CD4-positive, alpha-beta T cell treated with Interferon alpha-2 for 1 hour (primary cell): ENCODE results near the gene CYP3A7.
"Not testable (repeated sequence)": the region's sequence is repeated elsewhere in the genome, so short reads cannot be mapped to it uniquely, and the experiment has no call there.

Source experiments
- DNase-seq, 2 donors: peaks; one replicate each; pipeline ENCODE4 v3.0.0-alpha.2; 2020 to 2022

Gene CYP3A7

DNA sequence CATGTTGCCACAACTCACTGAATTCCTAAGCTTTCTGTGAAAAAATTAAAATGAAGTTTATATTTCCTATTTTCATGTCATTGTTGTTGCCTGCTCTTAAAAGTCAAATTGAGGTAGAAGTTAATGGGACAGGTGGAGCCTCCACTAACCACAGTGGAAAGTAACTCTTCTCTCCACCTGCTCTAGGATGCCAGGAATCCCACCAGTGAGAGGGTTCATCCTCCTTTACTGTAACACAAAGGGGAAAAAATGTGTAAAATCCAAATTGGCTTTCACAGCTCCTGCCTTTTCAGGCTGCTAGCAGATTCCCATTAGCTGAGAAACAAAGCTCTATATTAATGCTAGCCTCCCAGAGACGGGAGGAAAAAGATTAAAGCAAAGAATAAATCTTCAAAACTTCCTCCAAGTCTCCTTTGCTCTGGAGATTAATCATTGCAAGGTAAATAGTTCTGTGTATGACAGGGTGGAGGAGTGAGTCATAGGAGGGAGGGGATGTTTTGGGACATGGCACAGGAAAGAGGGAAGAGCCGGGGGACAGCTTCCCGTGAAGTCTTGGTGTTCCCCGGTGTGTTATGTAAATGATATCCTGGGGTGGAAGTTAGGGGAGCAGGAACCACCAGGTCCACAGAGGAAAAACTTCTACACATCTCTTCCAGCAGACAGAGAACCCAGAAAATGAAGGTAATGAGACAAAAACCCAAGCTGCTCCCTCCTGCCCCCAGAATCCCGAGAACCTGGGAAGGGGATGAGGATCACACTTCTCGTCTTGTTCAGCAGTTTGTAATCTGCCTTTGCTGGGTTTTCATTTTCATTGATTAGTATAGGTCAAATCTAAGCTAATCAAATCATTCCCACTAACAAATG, 35.9 kb downstream of the CYP3A7 start:
- not testable (repeated sequence) for DNase-seq

DNA sequence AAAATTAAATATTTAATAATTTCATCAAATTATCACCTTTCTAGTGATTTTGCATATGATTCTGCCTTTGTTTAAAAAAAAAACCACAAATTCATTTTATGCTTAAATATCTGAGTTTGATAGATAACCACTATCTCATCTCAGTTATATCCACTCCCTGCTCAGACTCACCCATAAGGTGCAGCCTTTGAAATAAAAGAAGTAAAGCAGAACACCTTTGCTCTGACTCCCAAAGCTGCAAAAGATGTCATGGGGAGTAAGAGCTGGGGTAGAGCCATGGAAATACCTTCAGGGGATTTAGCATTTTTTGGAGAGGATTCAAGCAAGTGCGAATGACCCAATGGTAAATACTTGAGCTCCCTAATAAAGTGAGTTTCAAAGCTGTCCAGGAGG, 40.1 kb downstream of the CYP3A7 start:
- DNase-seq: no peak

DNA sequence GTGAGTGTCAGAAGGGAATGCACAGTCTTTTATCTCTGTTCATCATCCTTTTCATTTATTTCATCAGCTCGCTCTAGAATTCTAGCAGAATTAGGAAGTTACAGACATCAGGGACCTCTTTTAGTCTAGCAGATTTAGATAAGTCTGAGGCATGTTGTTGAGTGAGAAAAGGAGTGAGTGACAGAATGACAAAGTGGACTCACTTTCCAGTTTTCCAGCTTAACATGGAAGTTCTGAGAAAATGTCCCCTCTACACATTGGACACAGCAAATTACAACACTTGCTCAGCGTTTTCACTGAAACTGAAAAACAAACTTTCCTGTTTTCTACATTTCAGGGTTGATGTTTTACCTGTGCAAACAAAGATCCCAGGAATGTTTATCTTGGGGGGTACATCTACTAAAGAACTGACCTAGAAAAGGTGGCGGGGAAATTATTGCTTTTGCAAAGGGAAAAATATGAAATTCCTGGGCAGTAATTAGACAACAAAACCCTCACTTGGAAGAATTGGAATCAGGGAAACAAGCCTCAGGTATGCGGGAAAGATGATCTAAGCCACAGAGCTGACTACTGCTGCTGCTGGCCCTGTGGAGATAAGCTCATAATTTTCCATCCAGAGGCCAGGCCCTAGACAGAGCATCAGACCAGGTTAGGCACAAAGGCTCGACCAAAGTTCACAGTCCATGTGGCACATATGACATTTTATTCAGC, 40.6 kb downstream of the CYP3A7 start:
- DNase-seq: no peak

DNA sequence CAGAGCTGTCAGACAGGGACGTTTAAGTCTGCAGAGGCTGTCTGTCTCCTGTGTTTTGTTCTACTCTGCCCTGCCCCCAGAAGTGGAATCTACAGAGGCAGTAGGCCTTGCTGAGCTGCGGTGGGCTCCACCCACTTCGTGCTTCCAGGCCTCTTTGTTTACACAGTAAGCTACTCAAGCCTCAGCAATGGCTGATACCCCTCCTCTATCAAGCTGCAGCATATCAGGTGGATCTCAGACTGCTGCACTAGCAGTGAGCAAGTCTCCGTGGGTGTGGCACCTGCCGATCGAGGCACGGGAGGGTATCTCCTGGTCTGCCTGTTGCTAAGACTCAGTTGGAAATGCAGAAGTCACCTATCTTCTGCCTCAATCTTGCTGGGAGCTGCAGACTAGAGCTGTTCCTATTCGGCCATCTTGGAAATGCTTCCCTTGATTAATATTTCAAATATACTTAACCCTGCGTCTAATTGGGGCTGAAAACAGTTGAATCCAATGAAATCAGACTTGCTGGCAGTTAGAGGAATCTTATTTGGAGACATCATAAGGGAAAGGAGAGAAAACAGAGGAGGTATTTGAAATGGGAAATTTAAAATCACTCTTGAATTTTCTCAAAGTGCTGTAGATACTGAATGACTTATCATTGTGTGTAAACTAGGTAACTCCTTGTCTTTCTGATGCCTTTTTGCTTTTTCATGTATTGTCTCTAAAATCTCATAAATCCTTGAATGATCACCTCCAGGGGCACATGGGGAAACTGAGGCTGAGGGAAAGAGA, 41.4 kb downstream of the CYP3A7 start:
- no peak for DNase-seq

DNA sequence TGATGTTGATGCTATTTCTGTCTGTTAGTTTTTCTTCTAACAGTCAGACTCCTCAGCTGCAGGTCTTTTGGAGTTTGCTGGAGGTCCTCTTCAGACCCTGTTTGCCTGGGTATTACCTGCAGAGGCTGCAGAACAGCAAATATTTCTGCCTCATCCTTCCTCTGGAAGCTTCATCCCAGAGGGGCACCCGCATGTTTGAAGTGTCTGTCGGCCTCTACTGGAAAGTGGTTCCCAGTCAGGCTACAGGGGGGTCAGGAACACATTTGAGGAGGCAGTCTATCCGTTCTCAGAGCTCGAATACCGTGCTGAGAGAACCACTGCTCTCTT, 41.9 kb downstream of the CYP3A7 start:
- no peak for DNase-seq

DNA sequence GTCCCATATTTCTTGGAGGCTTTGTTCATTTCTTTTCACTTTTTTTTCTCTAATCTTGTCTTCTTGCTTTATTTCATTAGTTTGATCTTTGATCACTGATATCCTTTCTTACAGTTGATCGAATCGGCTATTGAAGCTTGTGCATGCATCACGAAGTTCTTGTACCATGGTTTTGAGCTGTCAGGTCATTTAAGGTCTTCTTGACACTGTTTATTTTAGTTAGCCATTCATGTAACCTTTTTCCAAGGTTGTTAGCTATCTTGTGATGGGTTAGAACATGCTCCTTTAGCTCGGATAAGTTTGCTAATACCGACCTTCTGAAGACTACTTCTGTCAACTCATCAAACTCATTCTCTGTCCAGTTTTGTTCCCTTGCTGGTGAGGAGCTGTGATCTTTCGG, 42.4 kb downstream of the CYP3A7 start:
- not testable (repeated sequence) for DNase-seq

DNA sequence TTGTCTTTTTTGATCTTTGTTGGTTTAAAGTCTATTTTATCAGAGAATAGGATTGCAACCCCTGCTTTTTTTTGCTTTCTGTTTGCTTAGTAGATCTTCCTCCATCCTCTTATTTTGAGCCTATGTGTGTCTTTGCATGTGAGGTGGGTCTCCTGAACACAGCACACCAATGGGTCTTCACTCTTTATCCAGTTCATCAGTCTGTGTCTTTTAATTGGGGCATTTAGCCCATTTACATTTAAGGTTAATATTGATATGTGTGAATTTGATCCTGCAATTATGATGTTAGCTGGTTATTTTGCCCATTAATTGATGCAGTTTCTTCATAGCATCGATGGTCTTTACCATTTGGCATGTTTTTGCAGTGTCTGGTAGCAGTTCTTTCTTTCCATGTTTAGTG, 43.3 kb downstream of the CYP3A7 start:
- DNase-seq: not testable (repeated sequence)

DNA sequence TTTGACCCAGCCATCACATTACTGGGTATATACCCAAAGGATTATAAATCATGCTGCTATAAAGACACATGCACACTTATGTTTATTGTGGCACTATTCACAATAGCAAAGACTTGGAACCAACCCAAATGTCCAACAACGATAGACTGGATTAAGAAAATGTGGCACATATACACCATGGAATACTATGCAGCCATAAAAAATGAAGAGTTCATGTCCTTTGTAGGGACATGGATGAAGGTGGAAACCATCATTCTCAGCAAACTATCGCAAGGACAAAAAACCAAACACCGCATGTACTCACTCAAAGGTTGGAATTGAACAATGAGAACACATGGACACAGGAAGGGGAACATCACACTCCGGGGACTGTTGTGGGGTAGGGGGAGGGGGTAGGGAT, 44.1 kb downstream of the CYP3A7 start:
- DNase-seq: not testable (repeated sequence)

DNA sequence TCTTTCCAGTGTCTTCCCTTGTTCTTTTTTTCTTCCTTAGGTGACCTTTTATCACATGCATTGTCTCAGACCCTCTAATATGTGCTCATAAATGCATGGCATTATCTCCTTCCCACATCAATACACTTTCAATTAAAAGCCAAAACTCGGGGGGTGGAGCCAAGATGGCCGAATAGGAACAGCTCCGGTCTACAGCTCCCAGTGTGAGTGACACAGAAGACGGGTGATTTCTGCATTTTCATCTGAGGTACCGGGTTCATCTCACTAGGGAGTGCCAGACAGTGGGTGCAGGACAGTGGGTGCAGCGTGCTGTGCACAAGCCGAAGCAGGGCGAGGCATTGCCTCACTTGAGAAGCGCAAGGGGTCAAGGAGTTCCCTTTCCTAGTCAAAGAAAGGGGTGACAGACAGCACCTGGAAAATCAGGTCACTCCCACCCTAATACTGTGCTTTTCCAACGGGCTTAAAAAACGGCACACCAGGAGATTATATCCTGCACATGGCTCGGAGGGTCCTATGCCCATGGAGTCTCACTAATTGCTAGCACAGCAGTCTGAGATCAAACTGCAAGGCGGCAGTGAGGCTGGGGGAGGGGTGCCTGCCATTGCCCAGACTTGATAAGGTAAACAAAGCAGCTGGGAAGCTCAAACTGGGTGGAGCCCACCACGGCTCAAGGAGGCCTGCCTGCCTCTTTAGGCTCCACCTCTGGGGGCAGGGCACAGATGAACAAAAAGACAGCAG, 49.0 kb downstream of the CYP3A7 start:
- DNase-seq: not testable (repeated sequence)

DNA sequence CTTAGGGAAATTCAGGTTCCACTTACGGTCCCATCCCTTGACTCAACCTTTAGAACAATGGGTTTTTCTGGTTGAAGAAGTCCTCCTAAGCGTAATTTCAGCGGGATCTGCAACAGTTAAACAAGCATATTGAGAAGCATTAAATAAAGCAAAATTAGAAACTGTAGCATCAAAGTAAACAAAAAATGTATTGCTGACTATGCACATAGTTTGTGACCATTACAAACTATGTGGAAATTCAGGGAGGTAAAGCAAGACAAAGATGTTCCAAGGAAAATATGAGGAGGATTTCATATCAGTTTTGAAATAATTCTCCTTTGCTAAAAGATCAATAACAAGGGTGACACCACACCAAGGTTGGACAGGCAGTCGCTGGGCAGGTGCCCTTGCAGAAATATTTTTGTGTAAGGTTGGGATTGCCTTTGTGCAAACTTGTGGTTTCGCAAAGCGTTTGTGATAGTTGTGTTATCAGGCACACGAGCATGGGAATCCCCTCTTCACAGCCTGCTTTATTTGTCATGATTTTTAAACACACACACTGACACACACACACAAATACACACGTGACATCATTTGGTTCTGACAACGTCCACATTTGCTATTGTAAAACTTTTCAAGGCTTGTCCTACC, 49.8 kb downstream of the CYP3A7 start:
- DNase-seq: no peak

DNA sequence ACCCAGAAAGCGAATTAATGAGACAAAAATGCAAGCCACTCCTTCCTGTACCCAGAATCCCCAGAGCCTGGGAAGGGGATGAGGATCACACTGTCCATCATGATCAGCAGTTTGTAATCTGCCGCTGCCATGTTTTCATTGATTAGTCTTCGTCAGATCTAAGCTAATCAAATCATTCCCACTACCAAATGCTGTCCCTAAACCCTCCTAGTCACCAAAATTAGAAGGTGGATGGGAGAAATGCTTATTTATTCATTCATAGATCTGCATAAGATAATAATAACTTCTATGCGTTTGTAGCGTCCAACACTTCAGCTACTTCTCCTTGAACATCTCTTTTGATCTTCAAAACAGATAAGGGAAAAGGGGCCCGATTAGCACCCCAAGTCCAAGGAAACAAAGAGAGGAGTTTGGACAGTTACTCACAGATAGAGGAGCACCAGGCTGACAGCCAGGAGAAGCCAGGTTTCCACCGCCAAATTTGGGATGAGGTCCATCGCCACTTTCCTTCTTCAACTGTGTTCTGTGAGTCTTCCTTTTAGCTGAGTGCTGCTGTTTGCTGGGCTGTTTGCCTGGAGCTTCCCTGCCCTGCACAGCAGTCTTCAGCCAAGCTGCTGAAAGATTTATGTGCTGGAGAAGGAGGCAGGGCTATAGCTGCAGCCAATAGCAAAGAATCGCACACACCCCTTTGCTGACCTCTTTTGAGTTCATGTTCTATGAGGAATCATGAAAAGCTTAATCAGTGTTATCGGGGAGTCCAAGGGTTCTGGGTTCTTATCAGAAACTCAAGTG, 55.4 kb downstream of the CYP3A7 start, which contains the start of gene CYP3A5:
CYP3A5 (minus strand) TSS at position 597 of the 792 bp plus-strand sequence; CDS start at position 497, 100 bp downstream.
- no peak for DNase-seq

DNA sequence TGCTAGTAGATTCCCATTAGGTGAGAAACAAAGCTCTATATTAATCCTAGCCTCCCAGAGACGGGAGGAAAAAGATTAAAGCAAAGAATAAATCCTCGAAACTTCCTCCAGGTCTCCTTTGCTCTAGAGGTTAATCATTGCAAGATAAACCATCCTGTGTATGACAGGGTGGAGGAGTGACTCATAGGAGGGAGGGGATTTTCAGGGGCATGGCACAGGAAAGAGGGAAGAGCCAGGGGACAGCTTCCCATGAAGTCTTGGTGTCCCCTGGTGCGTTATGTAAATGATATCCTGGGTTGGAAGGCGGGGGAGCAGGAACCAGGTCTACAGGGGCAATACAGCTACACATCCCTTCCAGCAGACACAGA, 56.0 kb downstream of the CYP3A7 start:
- no peak for DNase-seq

DNA sequence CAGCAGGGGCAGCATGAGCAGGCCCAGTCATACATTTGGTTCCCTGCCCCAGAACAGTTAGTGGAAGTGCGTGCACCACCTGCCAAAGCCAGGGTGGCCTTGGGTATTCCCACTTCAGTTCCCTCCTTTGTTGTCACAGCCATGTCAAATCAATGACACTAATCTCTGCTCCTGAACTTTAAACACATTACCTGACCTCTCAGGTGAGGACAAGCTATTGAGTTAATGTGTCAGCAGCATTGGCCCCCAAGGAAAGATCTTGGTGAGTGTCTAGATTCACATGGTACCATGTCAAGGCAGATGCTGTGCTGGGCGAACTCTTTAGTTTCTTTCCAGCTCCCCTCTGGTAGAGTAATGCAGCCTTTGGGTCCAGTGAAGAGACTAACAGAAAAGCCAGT, 57.3 kb downstream of the CYP3A7 start:
- DNase-seq: no peak

DNA sequence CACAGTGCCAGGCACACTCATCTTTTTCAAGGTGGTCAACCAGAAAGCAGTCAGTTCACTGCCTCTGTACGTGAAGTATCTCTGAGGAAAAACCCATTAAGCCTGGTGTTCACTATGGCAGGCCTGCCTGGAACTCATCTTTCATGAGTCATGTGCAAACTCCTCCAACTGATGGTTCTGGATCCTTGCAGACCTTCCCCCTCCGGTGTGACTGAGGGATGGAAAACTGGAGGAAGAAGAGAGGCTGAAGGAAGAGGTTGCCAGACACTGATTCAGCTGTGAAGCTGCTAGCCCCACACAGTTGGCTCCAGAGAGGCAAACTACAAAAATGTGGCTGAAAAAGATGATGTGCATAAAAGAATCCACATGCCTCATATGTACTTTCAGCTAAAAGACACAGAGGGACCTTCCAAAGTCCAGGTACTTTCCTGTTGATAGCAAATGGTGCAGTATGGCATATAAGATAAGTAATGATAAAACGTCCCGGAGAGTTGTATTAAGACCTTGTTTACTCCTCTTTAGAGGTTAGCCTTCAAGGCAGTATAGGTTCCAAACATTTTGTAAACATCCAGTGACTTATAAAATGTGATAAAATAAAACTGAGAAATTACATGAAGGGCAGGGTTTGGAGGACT, 57.9 kb downstream of the CYP3A7 start:
- DNase-seq: no peak

DNA sequence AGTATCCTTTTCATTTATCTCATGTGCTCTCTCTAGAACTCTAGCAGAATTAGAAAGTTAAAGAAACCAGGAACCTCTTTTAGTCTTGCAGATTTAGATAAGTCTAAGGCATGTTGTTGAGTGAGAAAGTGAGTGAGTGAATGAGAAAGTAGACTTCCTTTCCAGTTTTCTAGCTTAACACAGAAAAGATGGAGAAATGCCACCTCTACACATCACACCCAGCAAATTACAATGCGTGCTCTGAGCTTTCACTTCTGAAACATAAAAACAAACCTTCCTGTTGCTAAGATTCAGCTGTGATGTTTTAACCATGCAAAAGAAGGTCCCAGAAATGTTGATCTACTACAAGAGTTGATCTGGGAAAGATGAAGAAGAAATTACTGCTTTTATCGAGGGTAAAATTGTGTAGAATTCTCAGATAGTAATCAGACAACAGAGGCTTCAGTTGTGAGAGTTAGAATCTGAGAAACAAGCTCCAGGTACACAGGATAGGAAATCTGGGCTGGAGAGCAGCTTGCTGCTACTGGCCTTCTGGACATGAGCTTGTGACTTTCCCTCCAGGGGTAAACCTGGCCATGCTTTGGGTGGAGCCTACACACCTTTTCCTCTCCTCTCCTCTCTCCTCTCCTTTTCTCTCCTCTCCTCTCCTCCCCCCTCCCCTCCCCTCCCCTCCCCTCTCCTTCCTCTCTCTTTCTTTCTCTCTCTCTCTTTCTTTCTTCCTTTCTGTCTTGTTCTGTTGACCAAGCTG, 59.8 kb downstream of the CYP3A7 start:
- DNase-seq: no peak

DNA sequence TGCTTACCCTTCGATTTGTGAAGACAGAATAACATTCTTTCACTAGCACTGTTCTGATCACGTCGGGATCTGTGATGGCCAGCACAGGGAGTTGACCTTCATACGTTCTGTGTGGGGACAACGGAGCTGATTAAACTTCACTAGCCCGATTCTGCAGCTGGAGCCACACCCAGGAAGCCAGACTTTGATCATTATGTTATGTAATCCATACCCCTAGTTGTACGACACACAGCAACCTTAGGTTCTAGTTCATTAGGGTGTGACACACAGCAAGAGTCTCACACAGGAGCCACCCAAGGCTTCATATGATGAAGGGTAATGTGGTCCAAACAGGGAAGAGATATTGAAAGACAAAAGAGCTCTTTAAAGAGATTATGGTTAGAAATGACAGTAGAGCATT, 62.4 kb downstream of the CYP3A7 start:
- no peak for DNase-seq

DNA sequence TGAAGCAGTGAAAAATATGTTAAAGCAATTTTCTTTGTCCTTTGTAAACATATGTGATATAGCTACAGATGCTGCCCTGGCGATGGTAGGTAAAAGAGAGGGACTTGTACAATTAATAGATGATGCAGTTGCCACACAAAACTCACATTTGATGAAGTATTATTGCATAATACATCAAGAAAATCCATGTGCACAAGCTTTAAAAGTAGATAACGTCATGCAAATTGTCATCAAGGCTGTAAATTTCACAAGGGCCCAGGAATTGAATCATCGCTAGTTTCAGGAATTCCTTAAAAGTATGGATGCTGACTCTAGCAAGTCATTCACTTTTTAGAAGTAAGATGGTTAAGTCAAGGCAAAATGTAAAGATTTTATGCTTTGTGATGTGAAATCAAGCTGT, 65.2 kb downstream of the CYP3A7 start:
- DNase-seq: no peak

DNA sequence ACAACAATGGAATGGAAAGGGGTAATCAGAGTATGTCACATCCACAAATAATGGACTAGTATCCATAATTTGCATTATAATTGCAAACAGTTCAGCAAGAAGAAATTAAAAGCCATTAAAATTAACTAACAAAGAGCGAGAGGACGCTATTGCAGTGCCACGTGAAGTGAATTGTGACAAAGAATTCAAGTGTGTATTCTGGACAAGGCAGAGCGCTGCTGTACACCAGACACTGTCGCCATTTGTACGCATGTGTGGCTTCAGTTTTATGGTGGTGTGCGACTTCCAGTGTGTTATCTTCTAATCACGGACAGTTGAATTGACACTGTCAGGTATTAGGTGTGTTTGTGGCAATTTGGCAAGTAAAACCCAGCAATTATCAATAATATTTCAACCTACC, 66.5 kb downstream of the CYP3A7 start:
- no peak for DNase-seq

DNA sequence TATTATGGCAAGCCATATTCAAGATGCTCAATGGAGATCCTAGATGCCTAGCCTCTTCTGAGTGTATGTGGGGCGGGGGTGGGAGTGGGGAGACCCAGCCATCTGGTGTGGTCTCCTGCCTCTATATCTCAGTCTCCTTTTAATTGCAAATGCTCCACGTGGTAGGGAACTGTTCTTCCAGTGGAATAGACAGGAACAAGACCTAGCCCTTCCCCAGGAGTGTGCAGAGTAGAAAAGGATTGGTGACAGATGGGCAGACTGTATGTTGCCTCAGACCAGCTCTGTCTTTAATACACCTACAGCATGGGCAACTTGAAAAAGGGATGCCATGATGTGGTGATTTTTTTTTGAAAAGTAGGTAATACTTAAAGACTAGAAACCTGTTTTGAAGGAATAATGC, 67.8 kb downstream of the CYP3A7 start:
- DNase-seq: no peak

DNA sequence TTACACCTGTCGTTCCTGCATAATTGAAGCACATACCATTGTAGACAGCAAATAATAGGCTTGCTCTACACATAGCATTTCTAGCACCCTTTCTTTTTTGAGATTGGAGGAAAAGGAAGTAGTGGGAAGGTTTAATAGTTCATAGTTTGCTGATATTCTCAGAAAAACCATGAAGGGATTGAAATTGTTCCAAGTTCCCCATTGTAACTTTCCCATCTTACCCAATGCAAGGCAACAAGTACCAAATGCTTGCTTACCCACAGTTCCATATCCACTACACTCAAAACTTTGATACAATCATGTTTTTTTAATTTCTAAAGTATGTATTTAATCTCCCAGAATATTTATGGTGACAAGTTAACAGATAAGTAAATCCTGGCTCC, 69.0 kb downstream of the CYP3A7 start:
- no peak for DNase-seq
